Adrenal gland (tissue), 19 donors: ENCODE data around the gene SPATA12. TPM values are rescaled to one million over a fixed set of nuclear protein-coding genes. Genes with fewer than 3 reads are reported as not detected.

Experiments
- DNase-seq, 7 donors: peaks; one replicate each; pipeline ENCODE4 v3.0.0-alpha.2; 2019 to 2020
- H3K27ac ChIP-seq, 5 donors: fragments of 200-600 bp; sonication (generic) in 4 of 5; 1 replicate in 3 of 5; 2 replicates in 2 of 5; pipeline versions ENCODE4 v1.5.1 to v1.8.0; 2016 to 2020; ENCODE audit warnings: mild to moderate bottlenecking in 1 of 5
- H3K27me3 ChIP-seq: fragments of 200-600 bp; 2 replicates; pipeline ENCODE4 v1.8.0; 2021
- H3K36me3 ChIP-seq, 2 donors: fragments of 200-600 bp; replicated peaks in 1 of 2; 1 replicate in 1 of 2; 2 replicates in 1 of 2; pipeline versions ENCODE4 v1.5.1 to v1.8.0; 2018 to 2022
- H3K4me1 ChIP-seq, 2 donors: fragments of 200-600 bp; replicated peaks in 1 of 2; 1 replicate in 1 of 2; 2 replicates in 1 of 2; pipeline versions ENCODE4 v1.5.1 to v1.8.0; 2018 to 2021
- H3K4me3 ChIP-seq, 4 donors: fragments of 200-600 bp; sonication (generic) in 3 of 4; one replicate each; pipeline ENCODE4 v1.5.1; 2016 to 2018
- H3K9me3 ChIP-seq, 3 donors: fragments of 200-600 bp; sonication (generic) in 1 of 3; replicated peaks in 1 of 3; 1 replicate in 2 of 3; 2 replicates in 1 of 3; pipeline versions ENCODE4 v1.5.1 to v1.8.0; 2016 to 2021
- POLR2A ChIP-seq, 2 donors: fragments of 450-650 bp; IDR thresholded peaks; one replicate each; pipeline ENCODE4 v1.6.1; 2017; ENCODE audit warnings: antibody characterized with exemption in 2 of 2, mild to moderate bottlenecking in 2 of 2, moderate library complexity in 1 of 2
- WGBS, 4 donors: extraction: QIAGEN DNeasy Blood & Tissue Kit in 2 of 4; methylation state at CpG; one replicate each; pipeline versions ENCODE4 v1.1.5 to v1.1.7; 2013 to 2017; 5-methylcytosine and 5-hydroxymethylcytosine counted together
- intact Hi-C, 2 donors: fragments of 100-400 bp; cut with DNase I; formaldehyde crosslinking; loops; one replicate each; pipeline versions ENCODE4 v1.14.1 to v1.15.0; 2022 to 2023
- long read RNA-seq, 10 donors: library from polyadenylated mRNA in 3 of 10; unstranded in 2 of 10; stranded (forward) in 1 of 10; transcript quantifications; one replicate each; pipeline ENCODE4 v2.0.0 and lab custom pipeline, GENCODE V29; 2021 to 2026
- polyA plus RNA-seq, 3 donors: library from polyadenylated mRNA; stranded (reverse); fragments of 200-250 nt in 2 of 3; fragments of 350-450 nt in 1 of 3; fragmentation: Illumina TruSeq in 1 of 3; extraction: RNeasy Lipid Tissue Mini Kit (QIAGEN cat#74804) in 1 of 3; gene quantifications; one replicate each; pipeline ENCODE4 v1.2.3, GENCODE V29; 2013 to 2014
- total RNA-seq, 9 donors: library from RNA; depleted of rRNA in 4 of 9; stranded (reverse); fragments of >200 nt in 4 of 9; fragments of 120-200 nt in 1 of 9; fragmentation: NEBNext Ultra II Directional in 1 of 9; extraction: Animal tissue kit (Norgen Biotek cat#: 25700) in 1 of 9; gene quantifications; one replicate each; pipeline versions ENCODE4 v1.1.0 to v1.2.4, GENCODE V29; 2013 to 2023
- TF ChIP-seq, protein P1 (sequence below), 6 experiments: fragments of 450-650 bp in 4 of 6; fragments of 200-600 bp in 2 of 6; sonication (generic) in 1 of 6; IDR thresholded peaks; 1 replicate in 5 of 6; 2 replicates in 1 of 6; pipeline versions ENCODE4 v1.5.1 to v1.8.0; 2016 to 2021; ENCODE audit warnings: antibody characterized with exemption in 6 of 6, mild to moderate bottlenecking in 2 of 6, moderate library complexity in 1 of 6
- donor health status: healthy with polysubstance abuse.
- donor health status: Bipolar disorder and iron deficiency.
- donor health status: DM: yes; HTN: yes; CAD: no.
- donor health status: DM: no; HTN: no; CAD: no.
- donor health status: DM: no; HTN: no; CAD: no.
- donor health status: DM: yes; HTN: yes; CAD: no.

The SPATA12 gene, protein sequence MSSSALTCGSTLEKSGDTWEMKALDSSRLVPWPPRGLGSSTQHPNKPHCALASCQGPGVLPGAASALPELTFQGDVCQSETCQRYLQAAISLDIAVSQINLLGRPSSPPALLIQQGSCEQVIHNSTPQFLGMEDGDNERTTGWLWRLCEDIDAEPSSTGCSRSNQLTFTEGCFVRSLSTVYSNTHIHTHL
- total RNA-seq (under 1 TPM in 5 of 9 donors, not detected in 4; 0.22 to 0.83 (median 0.40) TPM), polyA plus RNA-seq (under 1 TPM; 0.07 to 0.62 (median 0.48) TPM)
- long read RNA-seq, donor 1 = 0 reads
- long read RNA-seq, donor 2 = 0 reads
- long read RNA-seq, donor 3 = 0 reads
- long read RNA-seq, donor 4 = 0 reads
- long read RNA-seq, donor 5, partial matches to known transcripts = 0 of 1 reads
- long read RNA-seq, donor 5, other reads (novel, unspliced or antisense) = 0 of 1 reads
- long read RNA-seq, donor 6 = 0 reads
- long read RNA-seq, donor 7 = 0 reads
- long read RNA-seq, donor 8 = 0 reads
- long read RNA-seq, donor 9 = 0 reads
- long read RNA-seq, donor 10 = 0 reads

DNA sequence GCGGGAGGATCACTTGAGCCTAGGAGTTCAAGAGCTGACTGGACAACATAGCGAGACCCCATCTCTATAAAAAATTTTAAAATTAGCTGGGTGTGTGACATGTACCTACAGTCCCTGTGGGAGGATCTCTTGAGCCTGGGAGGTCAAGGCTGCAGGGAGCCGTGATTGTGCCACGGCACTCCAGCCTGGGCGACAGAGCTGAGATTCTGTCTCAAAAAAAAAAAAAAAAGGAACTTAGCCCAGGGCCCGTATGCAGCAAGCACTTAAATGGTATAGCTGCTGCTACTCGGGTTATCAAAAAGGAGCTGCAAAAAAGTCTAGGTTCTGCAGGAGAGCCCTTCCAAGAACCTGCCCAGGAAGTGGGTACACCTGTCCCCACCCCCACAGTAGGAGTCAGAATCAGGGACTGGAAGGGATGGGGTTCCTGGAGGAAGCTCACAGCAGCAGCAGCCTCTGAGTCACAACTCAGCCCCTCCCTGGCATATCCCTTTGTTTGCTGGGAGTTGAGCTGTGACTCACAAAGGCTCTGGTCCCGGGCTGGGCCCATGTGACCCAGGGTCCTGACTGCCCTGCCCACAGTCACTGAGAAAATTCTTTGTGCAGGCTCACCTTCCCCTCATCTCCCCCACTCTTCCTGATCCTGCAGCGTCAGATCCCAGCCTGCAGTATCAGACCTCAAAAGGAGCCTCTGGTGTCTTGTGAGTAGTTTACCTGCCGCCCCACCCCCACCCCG is at the start of gene SPATA12:
SPATA12 (plus strand) TSS at position 576 of the 733 bp plus-strand sequence. CDS start 13,031 bp downstream, outside the sequence.
- DNase-seq = peak; percentile 84 to 96 (median 93)
- WGBS, 4 donors = 38 to 58% (median 40%) methylated on average over 10 to 11 of the region's 11 CpGs
- H3K4me1 ChIP-seq = peaks cover 9 to 27% of the 10 kb centered on the region in 2 donors
- H3K9me3 ChIP-seq = no peaks in the 10 kb centered on the region
- no peaks in the 10 kb centered on the region for H3K36me3 ChIP-seq
- H3K4me3 ChIP-seq = no peak within 1 kb of the TSS
- peak within 1 kb of the TSS; percentile 47 to 83 (median 76) for H3K27ac ChIP-seq
- intact Hi-C loops = no loop called here
- peak in 1 of 2 donors; percentile 57 for TF ChIP-seq POLR2A (IDR thresholded peaks at IDR 0.05)
- TF ChIP-seq, protein P1, sequence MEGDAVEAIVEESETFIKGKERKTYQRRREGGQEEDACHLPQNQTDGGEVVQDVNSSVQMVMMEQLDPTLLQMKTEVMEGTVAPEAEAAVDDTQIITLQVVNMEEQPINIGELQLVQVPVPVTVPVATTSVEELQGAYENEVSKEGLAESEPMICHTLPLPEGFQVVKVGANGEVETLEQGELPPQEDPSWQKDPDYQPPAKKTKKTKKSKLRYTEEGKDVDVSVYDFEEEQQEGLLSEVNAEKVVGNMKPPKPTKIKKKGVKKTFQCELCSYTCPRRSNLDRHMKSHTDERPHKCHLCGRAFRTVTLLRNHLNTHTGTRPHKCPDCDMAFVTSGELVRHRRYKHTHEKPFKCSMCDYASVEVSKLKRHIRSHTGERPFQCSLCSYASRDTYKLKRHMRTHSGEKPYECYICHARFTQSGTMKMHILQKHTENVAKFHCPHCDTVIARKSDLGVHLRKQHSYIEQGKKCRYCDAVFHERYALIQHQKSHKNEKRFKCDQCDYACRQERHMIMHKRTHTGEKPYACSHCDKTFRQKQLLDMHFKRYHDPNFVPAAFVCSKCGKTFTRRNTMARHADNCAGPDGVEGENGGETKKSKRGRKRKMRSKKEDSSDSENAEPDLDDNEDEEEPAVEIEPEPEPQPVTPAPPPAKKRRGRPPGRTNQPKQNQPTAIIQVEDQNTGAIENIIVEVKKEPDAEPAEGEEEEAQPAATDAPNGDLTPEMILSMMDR (IDR thresholded peaks at IDR 0.05) = no peak
- H3K27me3 ChIP-seq = no peaks in the 10 kb centered on the region

DNA sequence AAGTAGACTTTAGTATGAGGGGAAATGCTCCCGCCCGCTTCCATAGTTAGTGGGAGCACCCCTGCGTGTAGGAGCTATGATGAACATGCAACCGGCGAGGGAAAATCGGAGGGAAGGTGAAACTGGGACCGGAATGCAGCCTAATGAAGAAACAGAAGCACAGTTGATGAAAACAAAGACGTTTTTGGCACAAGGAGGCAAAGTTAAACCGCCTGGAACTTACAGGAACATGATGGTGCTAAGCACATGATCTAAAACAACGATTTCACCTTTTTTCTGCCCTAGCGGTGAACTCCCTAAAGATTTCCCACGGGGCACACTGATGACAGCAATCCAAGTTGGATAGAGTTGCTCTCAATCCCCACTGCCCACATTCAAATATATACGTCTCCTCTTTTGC is 49.4 kb upstream of the SPATA12 start:
- no peak overlapping the region for H3K27ac ChIP-seq
- H3K4me1 ChIP-seq = peaks cover 16 to 35% of the 10 kb centered on the region in 2 donors
- DNase-seq = no peak

DNA sequence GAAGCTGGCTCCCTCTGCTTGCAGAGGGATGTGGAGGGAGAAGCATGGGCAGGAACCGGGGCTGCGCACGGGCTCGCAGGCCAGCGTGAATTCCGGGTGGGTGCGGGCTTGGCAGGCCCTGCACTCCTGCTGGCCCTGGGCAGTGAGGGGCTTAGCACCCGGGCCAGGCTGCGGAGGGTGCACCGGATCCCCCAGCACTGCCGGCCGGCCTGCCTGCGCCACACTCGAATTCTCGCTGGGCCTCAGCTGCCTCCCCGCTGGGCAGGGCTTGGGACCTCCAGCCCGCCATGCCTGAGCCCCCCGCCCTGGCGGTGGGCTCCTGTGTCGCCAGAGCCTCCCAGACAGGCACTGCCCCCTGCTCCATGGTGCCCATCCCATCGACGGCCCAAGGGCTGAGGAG is 47.6 kb upstream of the SPATA12 start:
- Histone ChIP-seq H3K4me1 (peaks cover 14 to 35% of the 10 kb centered on the region in 2 donors), H3K9me3 (no peaks in the 10 kb centered on the region), H3K27ac (no peak overlapping the region), H3K4me3 (no peak overlapping the region), H3K36me3 (no peaks in the 10 kb centered on the region), H3K27me3 (no peaks in the 10 kb centered on the region)
- WGBS, 4 donors = 93 to 98% (median 95%) methylated on average over 3 to 22 of the region's 22 CpGs
- intact Hi-C loops = no loop called here
- DNase-seq = no peak
- TF ChIP-seq, protein P1 (IDR thresholded peaks at IDR 0.05) = no peak
- no peak for TF ChIP-seq POLR2A (IDR thresholded peaks at IDR 0.05)

More for the DNA sequence above, 49.4 kb upstream of the SPATA12 start:
- no peaks in the 10 kb centered on the region for H3K27me3 ChIP-seq
- H3K36me3 ChIP-seq = no peaks in the 10 kb centered on the region
- 84 to 88% (median 86%) methylated on average over 13 of the region's 13 CpGs for WGBS, 4 donors
- no peaks in the 10 kb centered on the region for H3K9me3 ChIP-seq
- no peak for TF ChIP-seq POLR2A (IDR thresholded peaks at IDR 0.05)
- TF ChIP-seq, protein P1 (IDR thresholded peaks at IDR 0.05) = no peak
- no peak overlapping the region for H3K4me3 ChIP-seq
- intact Hi-C loops = no loop called here

DNA sequence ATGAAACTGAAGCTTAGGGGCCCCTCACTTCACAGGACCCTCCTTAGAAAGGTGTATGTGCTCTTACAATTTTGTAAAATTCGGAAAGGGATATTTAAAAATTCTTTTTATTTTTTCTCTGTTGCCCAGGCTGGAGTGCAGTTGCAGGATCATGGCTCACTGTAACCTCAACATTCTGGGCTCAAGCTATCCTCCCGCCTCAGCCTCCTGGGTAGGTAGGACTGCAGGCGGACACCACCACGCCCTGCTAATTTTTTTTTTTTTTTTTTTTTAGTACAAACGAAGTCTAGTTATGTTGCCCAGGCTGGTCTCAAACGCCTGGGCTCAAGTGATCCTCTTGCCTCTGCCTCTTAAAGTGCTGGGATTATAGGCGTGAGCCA is 45.1 kb upstream of the SPATA12 start:
- Histone ChIP-seq H3K4me1 (peaks cover 10 to 25% of the 10 kb centered on the region in 2 donors), H3K27me3 (no peaks in the 10 kb centered on the region), H3K9me3 (no peaks in the 10 kb centered on the region), H3K27ac (peak overlapping the region in 2 of 5 donors; percentile 26 to 38), H3K36me3 (no peaks in the 10 kb centered on the region), H3K4me3 (no peak overlapping the region)
- 88 to 97% (median 94%) methylated on average over 7 of the region's 7 CpGs for WGBS, 4 donors
- TF ChIP-seq, protein P1 (IDR thresholded peaks at IDR 0.05) = no peak
- DNase-seq = no peak
- intact Hi-C loops = no loop called here
